NT2/D1 (cell line): Measurements from ENCODE around the gene RELL1.

Experiments used
- DNase-seq: peaks from one replicate; pipeline ENCODE4 v3.0.0-alpha.2; 2011; ENCODE audit warnings: low read depth, low spot score
- H3K27me3 ChIP-seq: 2 replicates; pipeline ENCODE4 v1.6.0; 2011; ENCODE audit warnings: mild to moderate bottlenecking; ENCODE audit not compliant: insufficient read length, insufficient read depth
- H3K36me3 ChIP-seq: 2 replicates; pipeline ENCODE4 v1.6.1; 2011; ENCODE audit warnings: mild to moderate bottlenecking, low read length, mixed read lengths; ENCODE audit not compliant: insufficient read depth, insufficient read length
- H3K4me1 ChIP-seq: 2 replicates; pipeline ENCODE4 v1.5.1; 2011; ENCODE audit not compliant: insufficient read depth, insufficient read length
- H3K4me3 ChIP-seq: 2 replicates; pipeline ENCODE4 v1.5.1; 2011; ENCODE audit warnings: low read depth; ENCODE audit not compliant: insufficient read length
- H3K9ac ChIP-seq: 2 replicates; pipeline ENCODE4 v1.6.0; 2011; ENCODE audit warnings: low read depth; ENCODE audit not compliant: insufficient read length
- H3K9me3 ChIP-seq: 2 replicates; pipeline ENCODE4 v1.5.1; 2011; ENCODE audit warnings: mild to moderate bottlenecking, low read length; ENCODE audit not compliant: insufficient read depth
- SUZ12 ChIP-seq: IDR thresholded peaks from 2 replicates; pipeline ENCODE4 v1.6.1; 2011; ENCODE audit not compliant: insufficient read length, insufficient read depth; ENCODE audit errors: extremely low read depth
- YY1 ChIP-seq: IDR thresholded peaks from 2 replicates; pipeline ENCODE4 v1.6.1; 2011; ENCODE audit not compliant: insufficient read length, insufficient read depth
- ZNF274 ChIP-seq: IDR thresholded peaks from 2 replicates; pipeline ENCODE4 v1.6.1; 2011; ENCODE audit warnings: mild to moderate bottlenecking, low read depth, low read length

The RELL1 gene

DNA sequence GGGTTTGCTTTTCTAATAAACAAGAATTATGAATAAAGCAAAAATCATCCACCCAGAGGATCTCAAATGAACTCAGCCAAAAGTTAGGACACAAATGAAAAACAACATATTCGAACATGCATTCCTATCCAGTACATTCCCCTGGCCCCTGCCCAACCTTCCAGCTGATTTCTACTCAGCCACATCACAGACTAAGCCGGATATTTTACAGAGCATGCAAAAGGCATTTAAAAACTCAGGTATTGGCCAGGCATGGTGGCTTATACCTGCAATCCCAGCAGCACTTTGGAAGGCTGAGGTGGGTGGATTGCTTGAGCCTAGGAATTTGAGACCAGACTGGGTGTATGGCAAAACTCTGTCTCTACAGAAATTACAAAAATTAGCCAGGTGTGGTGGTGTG, 54.6 kb downstream of the RELL1 start:
- no peak for DNase-seq
- no peaks in the 10 kb centered on the region for H3K27me3 ChIP-seq
- H3K4me1 ChIP-seq, result no peaks in the 10 kb centered on the region
- TF ChIP-seq SUZ12, result no peak
- TF ChIP-seq YY1, result no peak
- TF ChIP-seq ZNF274, result no peak
- H3K9me3 ChIP-seq, result no peaks in the 10 kb centered on the region
- peaks cover 42% of the 10 kb centered on the region for H3K36me3 ChIP-seq
- H3K4me3 ChIP-seq, result no peak overlapping the region
- H3K9ac ChIP-seq, result no peak overlapping the region

DNA sequence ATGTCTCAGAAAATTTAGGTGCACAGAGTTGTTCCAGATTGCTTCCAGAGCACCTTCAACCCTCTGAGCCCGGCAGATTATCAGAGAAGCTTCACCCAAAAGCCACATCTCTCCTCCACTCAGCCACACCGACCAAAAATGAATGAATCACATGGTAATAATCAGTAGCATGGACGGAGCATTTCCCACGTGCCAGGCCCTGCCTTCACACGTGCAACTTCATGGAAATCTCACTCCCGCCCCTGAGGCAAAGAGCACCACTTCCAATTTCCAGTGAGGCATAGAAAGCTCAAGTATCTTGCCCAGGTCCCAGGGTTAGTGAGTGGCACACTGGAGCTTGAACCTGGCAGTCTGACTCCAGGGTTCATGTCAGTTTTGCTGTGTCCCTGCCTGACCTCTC, 56.5 kb downstream of the RELL1 start:
- peaks cover 40% of the 10 kb centered on the region for H3K36me3 ChIP-seq

DNA sequence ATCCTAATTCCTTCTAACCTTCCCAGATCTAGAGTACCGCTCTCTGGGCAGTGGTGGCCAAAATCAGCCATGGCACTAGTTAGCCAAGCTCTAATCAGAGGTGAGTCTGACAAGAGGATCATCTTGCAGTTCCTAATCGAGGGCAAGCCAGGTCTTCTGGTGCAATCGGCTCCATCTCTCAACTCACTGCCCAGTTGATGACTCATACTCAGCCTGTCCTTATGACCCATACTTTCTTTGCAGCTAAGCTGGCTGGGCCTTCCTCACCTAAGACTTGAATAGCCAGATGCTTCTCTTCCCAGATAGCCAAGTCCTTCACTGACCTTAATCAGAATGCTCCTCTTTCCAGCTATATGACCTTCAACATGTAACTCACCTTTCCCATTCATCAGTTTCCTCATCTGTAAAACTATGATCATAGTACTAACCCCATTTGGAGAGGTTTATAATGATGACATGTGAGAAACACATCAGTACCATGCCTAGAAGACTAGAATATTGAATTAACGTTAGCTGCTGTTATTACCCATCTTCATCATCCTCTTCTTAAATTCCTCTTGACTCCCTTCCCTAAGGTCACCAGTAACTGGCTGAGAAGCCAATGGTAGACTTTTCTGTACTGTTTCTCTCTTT, 57.1 kb downstream of the RELL1 start:
- no peak for TF ChIP-seq SUZ12
- TF ChIP-seq ZNF274, result no peak
- TF ChIP-seq YY1, result no peak
- Histone ChIP-seq H3K9ac (no peak overlapping the region), H3K9me3 (no peaks in the 10 kb centered on the region), H3K4me1 (no peaks in the 10 kb centered on the region), H3K27me3 (no peaks in the 10 kb centered on the region), H3K36me3 (peaks cover 33% of the 10 kb centered on the region), H3K4me3 (no peak overlapping the region)
- DNase-seq, result no peak

More for the DNA sequence above, 56.5 kb downstream of the RELL1 start:
- TF ChIP-seq ZNF274, result no peak
- TF ChIP-seq YY1, result no peak
- no peak for TF ChIP-seq SUZ12
- Histone ChIP-seq H3K4me1 (no peaks in the 10 kb centered on the region), H3K27me3 (no peaks in the 10 kb centered on the region), H3K9me3 (no peaks in the 10 kb centered on the region), H3K9ac (no peak overlapping the region), H3K4me3 (no peak overlapping the region)
- no peak for DNase-seq

DNA sequence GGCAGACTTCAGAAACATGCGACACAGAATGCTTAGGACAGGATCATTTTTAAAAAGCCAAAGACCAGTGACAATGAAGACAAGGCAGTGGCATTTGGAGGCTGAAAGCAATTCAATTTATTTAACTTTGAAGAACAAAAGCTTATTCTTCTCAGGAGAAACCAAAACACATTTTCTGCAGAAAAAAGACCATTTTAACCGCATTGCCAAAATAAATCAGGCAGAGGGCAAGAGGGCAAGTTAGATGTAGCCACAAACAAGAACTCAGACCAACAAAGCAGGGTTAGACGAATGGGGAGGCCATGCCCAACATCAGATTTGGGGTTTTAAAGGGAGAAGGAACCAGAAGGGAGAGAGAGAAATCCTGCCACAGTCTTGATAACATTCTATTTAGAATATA, 58.9 kb downstream of the RELL1 start:
- H3K4me1 ChIP-seq, result no peaks in the 10 kb centered on the region
- H3K36me3 ChIP-seq, result peaks cover 29% of the 10 kb centered on the region
- no peaks in the 10 kb centered on the region for H3K27me3 ChIP-seq
- no peaks in the 10 kb centered on the region for H3K9me3 ChIP-seq
- no peak overlapping the region for H3K4me3 ChIP-seq
- DNase-seq, result no peak
- no peak overlapping the region for H3K9ac ChIP-seq
- no peak for TF ChIP-seq ZNF274
- no peak for TF ChIP-seq YY1
- no peak for TF ChIP-seq SUZ12

DNA sequence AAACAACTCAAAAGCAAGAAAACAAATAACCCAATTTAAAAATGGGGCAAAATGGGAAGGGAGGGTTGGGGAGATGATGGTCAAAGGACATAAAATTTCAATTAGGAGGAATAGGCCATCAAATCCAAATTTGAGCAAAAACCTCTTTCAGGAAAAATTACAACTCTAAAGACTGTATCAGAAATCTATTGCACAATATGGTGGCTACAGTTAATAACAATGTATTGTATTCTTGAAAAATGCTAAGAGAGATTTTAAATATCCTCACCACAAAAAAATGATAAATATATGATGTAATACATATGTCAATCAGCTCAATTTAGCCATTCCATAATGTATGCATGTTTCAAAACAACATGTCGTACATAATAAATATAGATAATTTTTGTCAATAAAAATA, 60.7 kb downstream of the RELL1 start:
- Histone ChIP-seq H3K9ac (no peak overlapping the region), H3K36me3 (peaks cover 18% of the 10 kb centered on the region), H3K27me3 (no peaks in the 10 kb centered on the region), H3K4me3 (no peak overlapping the region), H3K9me3 (no peaks in the 10 kb centered on the region), H3K4me1 (no peaks in the 10 kb centered on the region)
- TF ChIP-seq ZNF274, result no peak
- DNase-seq, result no peak

DNA sequence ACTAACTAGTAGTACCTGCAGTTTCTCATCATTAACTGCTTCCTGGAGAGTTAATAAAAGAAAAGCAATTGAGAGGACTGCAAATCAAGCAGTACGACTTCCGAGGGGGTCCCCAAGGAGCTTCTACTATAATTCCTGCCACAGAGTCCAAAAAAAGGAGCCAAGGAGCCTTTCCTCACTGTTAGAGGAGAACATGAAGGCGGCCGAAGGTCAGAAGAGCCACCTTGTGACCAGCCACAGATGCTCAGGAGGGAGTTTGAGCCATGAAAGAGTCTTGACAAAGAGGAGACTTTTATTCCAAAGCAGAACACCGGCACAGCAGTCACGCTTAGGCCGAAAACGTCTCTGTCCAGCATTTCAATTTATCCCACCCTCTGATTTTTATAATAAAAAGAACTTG, 62.2 kb downstream of the RELL1 start:
- H3K4me3 ChIP-seq, result no peak overlapping the region
- H3K27me3 ChIP-seq, result no peaks in the 10 kb centered on the region
- H3K36me3 ChIP-seq, result peaks cover 9% of the 10 kb centered on the region
- H3K9ac ChIP-seq, result no peak overlapping the region
- TF ChIP-seq ZNF274 (no peak), SUZ12 (no peak), YY1 (no peak)
- no peaks in the 10 kb centered on the region for H3K9me3 ChIP-seq
- no peak for DNase-seq
- no peaks in the 10 kb centered on the region for H3K4me1 ChIP-seq

DNA sequence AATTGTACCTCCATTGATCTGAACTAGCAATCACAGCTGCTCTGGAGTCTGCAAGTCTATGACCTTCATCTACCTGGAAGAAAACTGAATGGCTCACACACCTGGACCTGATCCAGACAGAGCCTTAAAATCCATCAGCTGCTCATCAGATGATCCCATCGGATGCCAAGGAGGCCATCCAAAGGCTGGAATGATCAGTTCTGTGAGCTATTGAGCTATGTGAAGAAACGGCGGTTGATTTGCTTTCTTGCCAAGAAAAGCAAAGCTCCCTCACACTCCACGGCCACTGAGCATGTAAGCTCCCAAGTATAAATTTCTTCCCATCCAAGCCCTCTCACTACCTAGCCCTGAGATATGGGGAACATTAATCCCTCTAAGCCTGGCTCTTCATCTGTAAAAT, 63.1 kb downstream of the RELL1 start:
- H3K36me3 ChIP-seq, result peaks cover 3% of the 10 kb centered on the region
- H3K4me1 ChIP-seq, result no peaks in the 10 kb centered on the region
- no peak overlapping the region for H3K9ac ChIP-seq
- no peaks in the 10 kb centered on the region for H3K9me3 ChIP-seq
- no peak for TF ChIP-seq SUZ12
- TF ChIP-seq ZNF274, result no peak
- TF ChIP-seq YY1, result no peak
- no peak for DNase-seq
- no peak overlapping the region for H3K4me3 ChIP-seq
- no peaks in the 10 kb centered on the region for H3K27me3 ChIP-seq

DNA sequence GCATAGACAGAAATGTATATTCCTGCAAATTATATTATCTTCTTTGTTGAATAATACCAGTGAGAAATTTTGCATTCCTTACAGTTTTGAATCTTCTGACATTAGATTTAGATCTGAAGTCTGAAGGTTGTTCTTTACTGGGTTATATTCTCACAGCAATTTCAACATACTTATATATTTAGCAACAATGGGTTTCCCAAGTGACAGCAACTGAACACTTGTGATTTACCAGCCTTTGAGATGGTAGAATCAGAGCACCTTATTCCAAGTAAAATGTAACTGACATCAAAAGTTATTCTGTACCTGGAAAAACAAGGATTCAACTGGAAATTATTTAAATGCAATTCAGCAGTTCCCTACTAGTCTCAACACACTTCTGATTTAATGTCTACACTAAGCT, 66.0 kb downstream of the RELL1 start:
- H3K4me1 ChIP-seq, result no peaks in the 10 kb centered on the region
- H3K9ac ChIP-seq, result no peak overlapping the region
- no peak for DNase-seq
- TF ChIP-seq SUZ12 (no peak), ZNF274 (no peak), YY1 (no peak)
- H3K4me3 ChIP-seq, result no peak overlapping the region
- H3K9me3 ChIP-seq, result no peaks in the 10 kb centered on the region
- H3K36me3 ChIP-seq, result peaks cover 3% of the 10 kb centered on the region
- H3K27me3 ChIP-seq, result no peaks in the 10 kb centered on the region
